ENCODE results near the gene DGKB. TPM values are rescaled to one million over a fixed set of nuclear protein-coding genes. Genes with fewer than 3 reads are reported as not detected.

DGKB gene
- polyA plus RNA-seq, 1 experiment = 0.04 TPM

DNA sequence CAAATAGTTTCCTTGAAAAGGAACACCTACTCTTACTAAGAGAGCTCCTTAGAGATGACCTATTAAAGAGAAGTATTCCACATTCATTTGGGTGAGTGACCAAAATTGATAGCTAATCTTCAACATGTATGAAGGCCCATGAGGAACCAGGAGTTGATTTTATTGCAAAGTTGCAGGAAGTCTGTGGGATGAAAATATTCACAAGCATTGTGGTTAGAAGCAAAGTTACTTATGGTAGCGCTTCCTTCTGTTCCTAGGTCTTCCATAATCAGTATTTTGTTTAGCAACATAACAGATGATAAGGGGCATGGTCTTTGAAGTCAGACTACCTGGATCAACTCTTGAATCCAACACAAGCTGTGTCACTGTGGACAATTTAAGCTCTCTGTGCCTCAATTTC lies 164.5 kb downstream of the DGKB start:
- POLR2A ChIA-PET = interaction anchor here (0.7 kb wide), 1 partner anchor 385 kb away, joined by 11 read pairs; no protein-coding TSS in a partner anchor
- CTCF ChIA-PET = interaction anchor here (0.7 to 1.3 kb wide), 3 partner anchors 14 to 278 kb away, joined by 4 read pairs; no protein-coding TSS in a partner anchor
- no peaks in the 10 kb centered on the region for H3K27me3 ChIP-seq (ENCODE audit: control insufficient read depth, insufficient read depth, low read length)
- H3K27ac ChIP-seq (ENCODE audit: low read depth, low read length) = no peak overlapping the region
- no peak overlapping the region for H3K4me3 ChIP-seq (ENCODE audit: low read depth, low read length)
- H3K9me3 ChIP-seq (ENCODE audit: control insufficient read depth, insufficient read depth, low read length) = peaks cover 8% of the 10 kb centered on the region
- TF ChIP-seq, protein P1, sequence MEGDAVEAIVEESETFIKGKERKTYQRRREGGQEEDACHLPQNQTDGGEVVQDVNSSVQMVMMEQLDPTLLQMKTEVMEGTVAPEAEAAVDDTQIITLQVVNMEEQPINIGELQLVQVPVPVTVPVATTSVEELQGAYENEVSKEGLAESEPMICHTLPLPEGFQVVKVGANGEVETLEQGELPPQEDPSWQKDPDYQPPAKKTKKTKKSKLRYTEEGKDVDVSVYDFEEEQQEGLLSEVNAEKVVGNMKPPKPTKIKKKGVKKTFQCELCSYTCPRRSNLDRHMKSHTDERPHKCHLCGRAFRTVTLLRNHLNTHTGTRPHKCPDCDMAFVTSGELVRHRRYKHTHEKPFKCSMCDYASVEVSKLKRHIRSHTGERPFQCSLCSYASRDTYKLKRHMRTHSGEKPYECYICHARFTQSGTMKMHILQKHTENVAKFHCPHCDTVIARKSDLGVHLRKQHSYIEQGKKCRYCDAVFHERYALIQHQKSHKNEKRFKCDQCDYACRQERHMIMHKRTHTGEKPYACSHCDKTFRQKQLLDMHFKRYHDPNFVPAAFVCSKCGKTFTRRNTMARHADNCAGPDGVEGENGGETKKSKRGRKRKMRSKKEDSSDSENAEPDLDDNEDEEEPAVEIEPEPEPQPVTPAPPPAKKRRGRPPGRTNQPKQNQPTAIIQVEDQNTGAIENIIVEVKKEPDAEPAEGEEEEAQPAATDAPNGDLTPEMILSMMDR (IDR thresholded peaks at IDR 0.05; ENCODE audit: low read depth, low read length) = no peak
- no peak for DNase-seq (ENCODE audit: low read depth, low spot score)

DNA sequence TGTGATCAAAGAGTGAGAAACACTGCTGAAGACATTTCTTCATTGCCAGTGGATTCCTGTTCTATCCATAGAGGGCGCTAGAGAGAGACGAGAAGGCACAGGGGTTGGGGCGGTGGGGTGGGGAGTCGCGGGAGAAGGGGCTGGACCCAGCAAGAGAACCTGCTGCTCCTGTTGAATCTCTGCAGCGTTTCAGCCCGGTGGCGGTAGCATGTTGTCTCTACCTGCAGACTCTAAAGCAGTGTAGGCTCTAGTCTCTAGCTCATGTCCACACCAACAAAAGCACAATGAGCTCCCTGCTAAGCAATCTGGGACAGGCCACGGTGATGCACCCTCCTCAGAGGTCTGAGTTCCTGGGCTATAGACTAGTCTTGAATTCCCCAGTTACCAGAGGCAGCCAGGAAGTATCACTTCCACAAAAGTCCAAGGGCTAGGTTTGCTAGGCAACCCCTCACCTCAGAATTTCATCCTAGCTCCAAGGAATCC lies 167.7 kb downstream of the DGKB start:
- Histone ChIP-seq H3K9me3 (ENCODE audit: control insufficient read depth, insufficient read depth, low read length) (peaks cover 3% of the 10 kb centered on the region), H3K27ac (ENCODE audit: low read depth, low read length) (no peak overlapping the region), H3K27me3 (ENCODE audit: control insufficient read depth, insufficient read depth, low read length) (no peaks in the 10 kb centered on the region), H3K4me3 (ENCODE audit: low read depth, low read length) (no peak overlapping the region)
- DNase-seq (ENCODE audit: low read depth, low spot score) = no peak
- ChIA-PET CTCF (interaction anchor here (0.6 to 1.2 kb wide), 4 partner anchors 17 to 280 kb away, joined by 3 to 4 read pairs (median 4); no protein-coding TSS in a partner anchor), POLR2A (no interaction called here)
- TF ChIP-seq, protein P1 (IDR thresholded peaks at IDR 0.05; ENCODE audit: low read depth, low read length) = peak; percentile 8; the same call in 1 of the 2 replicates

DNA sequence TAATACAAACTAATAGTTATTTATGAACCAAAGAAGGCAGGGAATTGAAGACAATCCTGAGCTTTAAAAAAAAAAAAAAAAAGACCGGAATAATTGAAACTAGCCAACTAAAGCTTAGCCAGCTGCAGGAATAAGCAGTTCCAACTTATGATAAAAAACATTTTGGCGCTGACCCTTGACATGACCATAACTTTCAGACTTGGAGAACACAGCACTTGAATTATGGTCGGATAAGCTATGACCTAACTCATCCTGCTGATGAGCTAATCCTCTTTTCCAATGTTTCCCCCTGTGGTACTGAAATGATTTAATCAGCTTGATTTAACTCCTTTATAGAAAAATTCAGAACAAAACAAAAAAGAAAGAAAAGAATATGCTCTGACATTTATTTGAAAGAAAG lies 181.8 kb downstream of the DGKB start:
- Histone ChIP-seq H3K27me3 (ENCODE audit: control insufficient read depth, insufficient read depth, low read length) (no peaks in the 10 kb centered on the region), H3K27ac (ENCODE audit: low read depth, low read length) (no peak overlapping the region), H3K4me3 (ENCODE audit: low read depth, low read length) (no peak overlapping the region), H3K9me3 (ENCODE audit: control insufficient read depth, insufficient read depth, low read length) (no peaks in the 10 kb centered on the region)
- ChIA-PET CTCF (interaction anchor here (0.6 to 9.2 kb wide), 4 partner anchors 30 to 1306 kb away, joined by 4 to 171 read pairs (median 5); no protein-coding TSS in a partner anchor), POLR2A (interaction anchor here (0.6 kb wide), 1 partner anchor 1340 kb away, joined by 3 read pairs; no protein-coding TSS in a partner anchor)
- TF ChIP-seq, protein P1 (IDR thresholded peaks at IDR 0.05; ENCODE audit: low read depth, low read length) = no peak
- no peak for DNase-seq (ENCODE audit: low read depth, low spot score)

DNA sequence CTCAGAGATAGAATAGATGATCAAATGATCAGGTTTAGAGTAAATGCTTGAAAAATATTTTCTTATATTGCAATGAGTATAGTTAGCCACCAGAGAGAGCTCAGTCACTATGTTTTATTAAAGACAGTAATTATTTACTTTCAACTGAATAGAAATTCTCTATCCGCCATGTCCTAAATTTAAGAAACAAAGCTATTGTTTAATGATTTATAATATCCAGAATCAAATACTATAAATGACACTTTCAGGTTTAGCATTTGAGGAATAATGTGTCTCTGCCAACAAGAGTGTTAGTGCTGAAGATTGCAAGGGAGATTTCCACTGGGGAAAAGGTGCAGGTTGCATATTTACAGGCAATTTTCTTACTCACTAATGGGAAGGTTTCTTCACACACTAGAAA lies 184.7 kb downstream of the DGKB start:
- no peaks in the 10 kb centered on the region for H3K9me3 ChIP-seq (ENCODE audit: control insufficient read depth, insufficient read depth, low read length)
- H3K27ac ChIP-seq (ENCODE audit: low read depth, low read length) = no peak overlapping the region
- POLR2A ChIA-PET = no interaction called here
- H3K27me3 ChIP-seq (ENCODE audit: control insufficient read depth, insufficient read depth, low read length) = no peaks in the 10 kb centered on the region
- TF ChIP-seq, protein P1 (IDR thresholded peaks at IDR 0.05; ENCODE audit: low read depth, low read length) = peak; percentile 63
- no peak overlapping the region for H3K4me3 ChIP-seq (ENCODE audit: low read depth, low read length)
- DNase-seq (ENCODE audit: low read depth, low spot score) = no peak
- CTCF ChIA-PET = interaction anchor here (0.6 to 9.2 kb wide), 27 partner anchors 13 to 1442 kb away, joined by 3 to 171 read pairs (median 3); partner anchors contain the start of gene DGKB

DNA sequence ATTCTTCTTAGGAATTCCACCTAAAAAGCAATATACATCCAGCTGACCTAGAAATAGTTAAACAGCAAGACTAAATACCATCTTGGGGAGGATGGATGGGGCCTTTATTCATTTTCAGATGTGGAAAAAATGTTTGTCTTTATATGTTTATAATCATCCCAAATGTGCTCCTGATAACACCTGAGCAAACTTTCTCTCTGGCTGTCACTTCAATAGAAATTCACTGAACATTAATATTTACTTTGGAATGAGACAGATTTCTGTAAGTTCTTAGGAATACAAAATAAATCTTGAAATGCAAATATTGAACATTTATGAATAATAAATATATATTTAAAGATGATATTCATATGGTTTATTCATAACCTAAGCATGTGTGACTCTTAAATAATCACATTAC lies 185.4 kb downstream of the DGKB start:
- POLR2A ChIA-PET = no interaction called here
- no peak for DNase-seq (ENCODE audit: low read depth, low spot score)
- CTCF ChIA-PET = interaction anchor here (1.0 to 9.2 kb wide), 15 partner anchors 13 to 1442 kb away, joined by 3 to 171 read pairs (median 4); no protein-coding TSS in a partner anchor
- H3K4me3 ChIP-seq (ENCODE audit: low read depth, low read length) = no peak overlapping the region
- no peaks in the 10 kb centered on the region for H3K27me3 ChIP-seq (ENCODE audit: control insufficient read depth, insufficient read depth, low read length)
- TF ChIP-seq, protein P1 (IDR thresholded peaks at IDR 0.05; ENCODE audit: low read depth, low read length) = no peak
- no peaks in the 10 kb centered on the region for H3K9me3 ChIP-seq (ENCODE audit: control insufficient read depth, insufficient read depth, low read length)
- no peak overlapping the region for H3K27ac ChIP-seq (ENCODE audit: low read depth, low read length)

Data from AG04450 (cell line).